Measurements from ENCODE around the gene C7.

C7 gene

GRCh38 chr5:40928886-40929448, 19.7 kb downstream of the C7 start:
- DNase-seq: no peak

GRCh38 chr5:40932766-40933165, 23.5 kb downstream of the C7 start:
- no peak for DNase-seq

GRCh38 chr5:40937075-40937474, 27.8 kb downstream of the C7 start:
- DNase-seq: no peak

GRCh38 chr5:40939753-40940152, 30.5 kb downstream of the C7 start:
- no peak for DNase-seq

- no peak for DNase-seq
These were observed 35.8 kb downstream of the C7 start for GRCh38 chr5:40945111-40945510.

- no peak for DNase-seq
These were observed 46.0 kb downstream of the C7 start for GRCh38 chr5:40955313-40955712.

GRCh38 chr5:40957048-40957447, 47.8 kb downstream of the C7 start:
- no peak for DNase-seq

GRCh38 chr5:40958811-40959210, 49.5 kb downstream of the C7 start:
- no peak for DNase-seq

- DNase-seq: no peak
These were observed 50.7 kb downstream of the C7 start for GRCh38 chr5:40960037-40960436.

GRCh38 chr5:40962207-40962955, 53.1 kb downstream of the C7 start:
- DNase-seq: no peak

- DNase-seq: no peak
These were observed 63.1 kb downstream of the C7 start for GRCh38 chr5:40972434-40972833.

GRCh38 chr5:40973364-40974004, 64.2 kb downstream of the C7 start:
- DNase-seq: no peak

- DNase-seq: no peak
These were observed 66.7 kb downstream of the C7 start for GRCh38 chr5:40976041-40976440.

GRCh38 chr5:40976836-40977235, 67.5 kb downstream of the C7 start:
- no peak for DNase-seq

- DNase-seq: no peak
These were observed 72.1 kb downstream of the C7 start for GRCh38 chr5:40981420-40981819.

GRCh38 chr5:40983781-40984180, 74.5 kb downstream of the C7 start:
- DNase-seq: no peak

- no peak for DNase-seq
These were observed 75.6 kb downstream of the C7 start for GRCh38 chr5:40984884-40985283.

- no peak for DNase-seq
These were observed 76.2 kb downstream of the C7 start for GRCh38 chr5:40985501-40985900.

- DNase-seq: no peak
These were observed 77.4 kb downstream of the C7 start for GRCh38 chr5:40986666-40987065.

- no peak for DNase-seq
These were observed 78.1 kb downstream of the C7 start for GRCh38 chr5:40987349-40987748.

- no peak for DNase-seq
These were observed 79.6 kb downstream of the C7 start for GRCh38 chr5:40988746-40989510.

- no peak for DNase-seq
These were observed 82.1 kb downstream of the C7 start for GRCh38 chr5:40991168-40991980.
